Testis (tissue), 2 donors: ENCODE data around the gene NEURL4.
A peak's percentile ranks its signal among the peaks of the same experiment; 100 is the strongest.

Experiments used
- POLR2A ChIP-seq: fragments of 450-650 bp; IDR thresholded peaks from one replicate; pipeline ENCODE4 v1.6.1; 2017; ENCODE audit warnings: antibody characterized with exemption, mild to moderate bottlenecking, moderate library complexity
- TF ChIP-seq, protein P1 (sequence below), 3 experiments: fragments of 450-650 bp in 2 of 3; fragments of 200-600 bp in 1 of 3; sonication (generic) in 1 of 3; IDR thresholded peaks; one replicate each; pipeline ENCODE4 v1.5.1; 2016 to 2019; ENCODE audit warnings: antibody characterized with exemption in 3 of 3, mild to moderate bottlenecking in 2 of 3, moderate library complexity in 1 of 3

DNA sequence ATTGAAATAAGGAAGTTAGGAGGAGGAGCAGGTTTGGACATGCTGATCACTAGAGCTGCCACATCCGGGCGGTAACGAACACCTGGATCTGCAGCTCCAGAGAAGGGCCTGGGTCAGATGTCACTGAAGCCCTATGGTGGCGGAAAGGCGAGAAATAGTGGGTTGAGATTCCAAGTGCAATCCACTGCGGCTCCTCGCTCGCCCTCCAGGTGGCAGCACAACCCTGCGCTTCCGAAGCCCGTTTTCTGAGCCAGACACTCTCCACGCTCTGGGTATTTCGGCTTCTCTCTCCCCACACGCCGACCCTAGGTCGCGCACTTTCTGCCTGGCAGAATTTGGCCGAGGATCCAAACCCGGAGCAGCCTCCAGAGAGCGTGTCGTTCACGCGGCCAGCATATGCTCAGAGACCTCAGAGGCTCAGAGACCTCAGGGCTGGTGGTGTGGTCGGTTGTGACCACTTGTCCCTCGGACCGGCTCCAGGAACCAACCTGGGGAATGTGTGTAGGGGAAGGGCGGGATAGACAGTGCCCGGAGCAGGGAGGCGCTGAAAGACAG lies 48.5 kb downstream of the NEURL4 start:
- TF ChIP-seq, protein P1, sequence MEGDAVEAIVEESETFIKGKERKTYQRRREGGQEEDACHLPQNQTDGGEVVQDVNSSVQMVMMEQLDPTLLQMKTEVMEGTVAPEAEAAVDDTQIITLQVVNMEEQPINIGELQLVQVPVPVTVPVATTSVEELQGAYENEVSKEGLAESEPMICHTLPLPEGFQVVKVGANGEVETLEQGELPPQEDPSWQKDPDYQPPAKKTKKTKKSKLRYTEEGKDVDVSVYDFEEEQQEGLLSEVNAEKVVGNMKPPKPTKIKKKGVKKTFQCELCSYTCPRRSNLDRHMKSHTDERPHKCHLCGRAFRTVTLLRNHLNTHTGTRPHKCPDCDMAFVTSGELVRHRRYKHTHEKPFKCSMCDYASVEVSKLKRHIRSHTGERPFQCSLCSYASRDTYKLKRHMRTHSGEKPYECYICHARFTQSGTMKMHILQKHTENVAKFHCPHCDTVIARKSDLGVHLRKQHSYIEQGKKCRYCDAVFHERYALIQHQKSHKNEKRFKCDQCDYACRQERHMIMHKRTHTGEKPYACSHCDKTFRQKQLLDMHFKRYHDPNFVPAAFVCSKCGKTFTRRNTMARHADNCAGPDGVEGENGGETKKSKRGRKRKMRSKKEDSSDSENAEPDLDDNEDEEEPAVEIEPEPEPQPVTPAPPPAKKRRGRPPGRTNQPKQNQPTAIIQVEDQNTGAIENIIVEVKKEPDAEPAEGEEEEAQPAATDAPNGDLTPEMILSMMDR (IDR thresholded peaks at IDR 0.05) = peak; percentile 76 to 98 (median 82)
- no peak for TF ChIP-seq POLR2A
